AG20443 (cell line): ENCODE data around the gene GIT2.

Source experiments
- DNase-seq: peaks from one replicate; pipeline ENCODE4 v3.0.0; 2012; ENCODE audit warnings: low spot score, mixed read lengths

The GIT2 gene

DNA sequence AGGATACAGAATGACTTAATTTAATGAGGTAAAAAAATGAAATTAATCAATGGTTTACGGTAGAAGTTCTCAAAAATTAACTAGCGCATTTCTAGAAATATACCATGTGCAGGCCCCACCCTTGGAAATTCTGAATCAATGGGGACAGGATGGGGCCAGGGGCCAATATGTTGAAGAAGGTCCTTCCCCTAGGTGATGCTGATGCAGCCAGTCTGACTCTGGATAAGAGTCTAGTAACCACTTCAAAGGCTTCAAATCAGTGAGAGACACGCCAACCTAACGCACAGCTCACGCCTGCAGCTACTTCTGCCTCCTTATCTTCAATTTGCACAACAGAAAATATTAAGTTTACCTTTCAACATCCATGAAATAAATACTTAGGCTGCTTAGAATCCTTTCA, 14.9 kb downstream of the GIT2 start:
- no peak for DNase-seq

DNA sequence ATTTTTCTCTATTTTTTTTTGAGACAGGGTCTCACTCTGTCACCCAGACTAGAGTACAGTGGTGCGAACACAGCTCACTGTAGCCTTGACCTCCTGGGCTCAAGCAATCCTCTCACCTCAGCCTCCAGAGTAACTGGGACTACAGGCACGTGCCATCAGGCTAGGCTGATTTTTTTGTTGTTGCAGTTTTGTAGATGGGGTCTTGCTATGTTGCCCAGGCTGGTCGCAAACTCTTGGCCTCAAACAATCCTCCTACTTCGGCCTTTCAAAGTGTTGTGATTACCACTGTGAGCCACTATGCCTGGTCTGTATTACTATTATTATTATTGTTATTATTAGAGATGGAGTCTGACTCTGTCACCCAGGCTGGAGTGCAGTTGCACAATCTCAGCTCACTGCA, 23.3 kb downstream of the GIT2 start:
- no peak for DNase-seq

DNA sequence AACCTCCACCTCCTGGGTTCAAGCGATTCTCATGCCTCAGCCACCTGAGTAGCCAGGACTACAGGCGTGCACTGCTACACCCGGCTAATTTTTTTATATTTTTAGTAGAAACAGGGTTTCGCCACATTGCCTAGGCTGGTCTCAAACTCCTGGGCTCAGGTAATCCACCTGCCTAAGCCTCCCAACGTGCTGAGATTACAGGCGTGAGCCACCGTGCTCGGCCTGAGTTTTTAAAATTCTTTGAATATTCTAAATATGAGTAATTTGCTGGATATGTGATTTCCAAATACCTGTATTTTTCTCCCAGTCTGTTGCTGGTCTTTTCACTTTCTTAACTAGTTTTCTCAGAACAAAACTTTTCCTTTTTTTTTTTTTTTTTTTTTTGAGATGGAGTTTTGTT, 27.4 kb downstream of the GIT2 start:
- no peak for DNase-seq

DNA sequence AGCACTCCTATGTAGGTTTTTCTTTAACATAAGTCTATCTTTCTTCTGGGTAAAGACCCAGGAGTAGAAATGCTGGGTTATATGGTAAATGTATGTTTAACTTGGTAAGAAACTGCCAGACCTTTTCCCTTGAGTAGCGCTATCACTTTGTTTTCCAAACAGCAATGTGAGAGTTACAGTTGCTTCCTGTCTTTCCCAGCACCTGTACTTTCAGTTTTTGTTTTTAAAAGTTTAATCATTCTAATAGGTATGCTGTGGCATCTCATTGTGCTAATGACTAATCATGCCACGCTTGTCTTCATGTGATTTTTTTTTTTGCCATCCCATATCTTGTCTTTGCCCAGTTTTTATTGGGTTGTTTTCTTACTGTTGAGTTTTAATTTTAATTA, 28.1 kb downstream of the GIT2 start:
- DNase-seq, result no peak

DNA sequence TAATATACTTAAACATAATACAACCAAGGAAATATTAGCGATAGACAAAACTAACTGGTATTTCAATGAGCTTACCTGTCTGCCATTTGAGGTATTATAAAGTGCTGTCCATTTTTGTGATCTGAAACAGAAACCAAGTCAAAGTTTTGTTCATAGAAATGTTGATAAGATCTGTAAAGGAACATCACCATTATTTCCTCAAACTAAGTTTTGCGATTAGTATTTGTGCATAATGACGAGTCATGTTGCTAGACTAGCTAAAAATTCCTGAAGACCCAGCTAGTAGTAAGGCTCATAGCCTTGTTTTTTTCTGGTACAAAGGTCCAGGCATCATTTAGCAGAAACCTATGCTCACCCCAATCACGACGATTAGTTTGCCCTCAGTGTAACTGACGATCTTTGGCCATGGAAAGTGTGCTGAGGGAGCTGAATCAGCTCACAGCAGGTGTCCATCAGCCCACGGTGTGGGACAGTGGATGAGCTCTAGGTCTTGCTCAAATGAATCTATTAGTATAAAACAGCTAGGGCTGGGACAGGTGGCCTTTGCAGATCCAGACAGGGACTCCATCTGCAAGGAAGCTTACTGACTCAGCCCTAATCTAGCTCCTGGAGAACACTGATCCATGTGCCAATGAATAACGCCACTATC, 28.7 kb downstream of the GIT2 start:
- DNase-seq, result no peak

DNA sequence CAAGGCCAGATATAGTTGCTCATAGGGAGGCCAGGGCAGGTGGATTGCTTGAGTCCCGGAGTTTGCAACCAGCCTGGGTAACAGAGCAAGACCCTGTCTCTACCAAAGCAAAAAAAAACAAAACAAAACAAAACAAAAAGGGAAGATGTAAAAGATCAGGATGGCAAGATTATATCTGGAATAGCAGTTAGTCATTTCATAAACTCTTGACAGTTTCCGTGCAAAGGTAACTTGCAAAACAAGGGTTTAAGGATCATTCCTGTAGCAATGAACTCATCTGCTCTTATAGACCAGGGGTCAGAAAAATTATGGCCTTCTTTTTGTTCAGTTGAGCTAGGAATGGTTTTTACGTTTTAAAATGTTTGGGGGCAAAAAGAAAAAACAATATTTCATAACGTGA, 29.6 kb downstream of the GIT2 start:
- DNase-seq, result no peak

DNA sequence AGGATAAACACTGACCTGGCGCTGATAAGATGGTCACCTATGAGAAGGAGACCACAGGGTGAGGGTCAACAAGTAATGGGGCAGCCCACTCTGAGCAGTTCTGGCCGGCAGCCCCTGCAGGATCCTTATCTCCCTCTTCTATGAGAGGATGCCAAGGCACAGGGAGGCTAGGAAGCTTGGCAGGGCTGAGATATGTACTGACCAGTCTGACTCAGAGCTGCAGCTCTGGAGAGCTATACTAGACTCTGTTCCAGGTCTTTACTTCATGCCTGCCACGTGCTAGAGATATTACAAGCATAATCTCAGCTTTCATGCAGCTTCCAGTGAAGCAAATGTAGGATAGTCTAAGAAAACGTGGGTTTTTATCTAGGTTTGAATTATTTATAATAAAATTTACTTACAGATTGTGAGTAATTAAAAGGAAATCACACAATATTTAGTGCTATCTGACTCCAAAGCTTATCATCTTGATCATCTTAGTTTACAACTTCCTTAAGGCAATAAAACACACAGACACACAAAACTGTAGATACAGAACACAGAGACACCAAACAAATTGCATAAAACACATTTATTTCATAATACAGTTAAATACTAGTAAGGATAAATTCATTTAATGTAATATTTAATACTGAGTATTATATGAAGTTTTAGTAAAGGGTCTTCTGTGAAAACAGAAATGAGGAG, 32.3 kb downstream of the GIT2 start:
- DNase-seq, result peak; percentile 66

DNA sequence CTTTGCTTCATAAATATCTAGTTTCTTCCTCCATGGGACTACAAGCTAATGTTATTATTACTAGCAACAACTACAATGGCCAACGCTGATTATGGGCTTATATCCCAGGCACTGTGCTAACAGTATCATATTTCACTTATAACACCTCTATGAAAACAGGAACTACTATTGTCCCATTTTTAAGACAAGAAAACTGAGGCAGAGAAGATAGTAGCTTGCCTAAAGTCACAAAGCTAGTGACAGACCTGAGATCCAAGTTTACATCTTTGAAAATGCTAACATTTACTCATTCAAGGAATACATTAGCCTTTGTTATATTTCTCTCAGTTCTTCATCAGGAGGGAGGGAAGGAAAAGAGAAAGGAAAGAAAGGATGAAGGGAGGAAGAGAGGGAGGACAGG, 32.8 kb downstream of the GIT2 start:
- no peak for DNase-seq

DNA sequence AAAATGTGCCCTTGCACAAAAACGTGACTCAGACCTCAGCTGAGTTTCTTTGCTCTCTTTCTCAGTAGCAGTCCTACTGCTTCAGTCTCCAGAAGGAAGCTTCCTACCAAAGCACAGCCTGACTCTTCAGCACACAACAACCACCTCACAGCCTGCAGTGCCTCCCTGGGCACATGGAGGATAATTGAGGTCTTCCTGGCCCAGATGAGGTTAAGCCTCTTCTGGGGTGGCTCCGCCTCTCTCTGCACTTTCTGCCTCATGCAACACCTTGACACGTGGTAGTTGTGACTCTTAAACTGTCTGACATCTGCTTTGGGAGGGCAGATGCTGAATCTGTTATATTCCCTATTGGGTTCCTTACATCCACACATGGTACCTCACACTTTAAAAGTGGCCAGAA, 33.8 kb downstream of the GIT2 start:
- no peak for DNase-seq

DNA sequence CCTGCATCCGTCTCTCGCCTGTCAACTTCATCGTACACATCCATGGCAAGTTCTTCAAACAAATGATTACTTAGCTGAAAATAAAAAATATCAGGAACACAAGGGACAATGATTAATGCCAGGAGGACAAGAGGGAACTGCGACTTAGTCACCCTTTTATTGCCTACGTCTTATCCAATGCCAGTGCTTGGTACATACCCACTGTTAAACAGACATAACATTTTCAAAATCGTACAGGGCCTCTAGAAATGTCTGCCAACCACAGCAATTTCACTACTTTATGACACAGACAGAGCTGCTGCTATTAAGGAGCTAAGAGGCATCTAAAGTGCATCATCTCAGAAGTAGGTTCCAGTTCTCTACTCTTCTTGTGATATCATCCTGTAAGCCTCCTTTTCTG, 34.6 kb downstream of the GIT2 start:
- no peak for DNase-seq

DNA sequence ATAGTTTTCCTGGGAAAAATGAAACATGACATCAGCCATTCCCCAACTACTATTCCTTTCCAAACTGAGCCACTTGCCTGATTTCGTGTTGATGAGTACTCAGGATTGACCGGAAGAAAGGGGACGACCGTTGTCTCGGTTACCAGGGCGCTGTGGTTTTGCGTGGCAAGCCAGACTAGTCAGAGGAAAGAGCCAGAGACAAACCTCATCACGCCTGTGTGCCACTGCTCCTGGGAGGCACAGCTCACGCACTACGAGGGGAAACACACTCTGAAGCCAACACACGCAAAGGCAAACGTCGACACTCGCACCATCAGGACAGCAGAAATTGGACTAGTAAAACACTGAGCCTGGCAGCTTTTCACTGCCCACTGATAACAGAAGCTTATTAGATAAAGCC, 35.0 kb downstream of the GIT2 start:
- DNase-seq, result no peak

DNA sequence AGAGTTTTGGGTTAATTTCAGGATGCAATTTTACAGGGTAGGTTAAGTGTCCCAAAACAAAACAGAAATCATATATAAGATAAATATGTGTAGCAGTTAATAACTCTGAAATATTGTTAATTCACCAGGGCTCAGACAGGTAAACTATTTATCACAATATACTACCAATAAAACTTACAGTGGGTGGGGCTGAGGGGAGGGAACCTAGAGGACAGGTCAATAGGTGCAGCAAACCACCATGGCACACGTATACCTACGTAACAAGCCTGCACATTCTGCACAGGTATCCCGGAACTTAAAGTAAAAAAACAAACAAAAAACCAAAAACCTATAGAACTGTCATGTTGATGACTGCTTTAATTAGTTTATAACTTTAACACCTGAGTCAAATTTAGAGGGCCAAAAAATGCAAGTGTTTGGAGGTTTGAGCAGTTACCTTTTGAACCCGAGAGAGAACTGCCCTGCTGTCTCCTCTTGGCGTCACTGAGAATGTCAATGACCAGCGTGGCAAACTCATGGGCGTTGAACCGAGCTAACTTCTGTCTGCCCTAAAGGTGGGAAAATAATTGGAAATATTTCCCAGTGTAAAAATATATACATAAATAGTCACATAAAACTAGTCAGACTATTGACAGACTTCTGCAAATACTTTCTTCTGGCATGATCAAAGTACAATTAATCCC, 36.6 kb downstream of the GIT2 start:
- no peak for DNase-seq

DNA sequence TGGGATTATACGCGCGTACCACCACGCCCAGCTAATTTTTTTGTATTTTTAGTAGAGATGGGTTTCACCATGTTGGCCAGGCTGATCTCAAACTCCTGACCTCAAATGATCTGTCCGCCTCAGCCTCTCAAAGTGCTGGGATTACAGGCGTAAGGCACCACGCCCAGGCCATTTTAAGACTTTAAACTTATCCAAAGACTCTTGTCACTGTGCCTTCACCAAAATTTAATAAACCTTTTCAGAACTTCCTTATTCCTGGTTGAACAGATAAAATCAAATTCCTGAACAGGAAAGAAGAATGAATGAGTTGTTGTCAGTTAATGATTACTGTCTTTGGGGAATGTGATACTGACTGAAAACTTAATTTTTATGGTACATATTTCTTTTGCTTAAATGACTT, 37.8 kb downstream of the GIT2 start:
- no peak for DNase-seq

DNA sequence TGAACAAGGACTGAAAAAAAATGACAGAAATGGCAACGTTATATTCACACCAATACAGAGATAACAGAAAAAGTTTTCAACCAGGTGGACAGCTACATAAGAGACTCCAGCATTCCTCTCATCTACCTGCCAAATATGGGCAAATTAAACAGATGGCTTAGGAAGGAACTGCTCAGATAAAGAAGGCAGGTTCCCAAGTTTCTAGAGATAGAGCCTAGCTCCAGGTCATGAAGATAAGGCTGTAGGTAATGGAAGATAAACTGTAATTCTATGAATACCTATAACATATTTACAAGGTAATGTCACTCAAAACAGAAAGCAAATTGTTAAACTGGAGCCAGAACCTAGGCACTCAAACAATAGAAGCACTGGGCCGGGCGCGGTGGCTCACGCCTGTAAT, 42.5 kb downstream of the GIT2 start:
- no peak for DNase-seq

DNA sequence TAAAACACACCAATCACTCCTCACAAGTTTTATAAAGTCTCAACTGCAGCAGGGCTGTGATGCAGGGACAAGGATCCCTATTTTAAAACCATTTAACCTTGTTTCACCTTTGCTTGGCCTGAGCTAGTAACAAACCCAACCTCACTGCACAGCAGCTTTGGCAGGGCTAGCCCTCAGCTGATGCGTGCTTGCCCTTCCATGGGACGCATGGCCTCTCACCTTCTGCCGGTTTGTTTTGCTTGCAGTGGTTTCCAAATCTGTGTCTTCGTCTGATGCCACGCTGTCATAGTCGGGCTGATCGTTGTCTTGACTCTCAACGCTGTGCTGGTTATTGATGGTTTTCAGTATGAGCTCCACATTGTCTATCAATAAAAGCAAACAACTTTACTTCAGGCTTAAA, 43.3 kb downstream of the GIT2 start:
- DNase-seq, result no peak

DNA sequence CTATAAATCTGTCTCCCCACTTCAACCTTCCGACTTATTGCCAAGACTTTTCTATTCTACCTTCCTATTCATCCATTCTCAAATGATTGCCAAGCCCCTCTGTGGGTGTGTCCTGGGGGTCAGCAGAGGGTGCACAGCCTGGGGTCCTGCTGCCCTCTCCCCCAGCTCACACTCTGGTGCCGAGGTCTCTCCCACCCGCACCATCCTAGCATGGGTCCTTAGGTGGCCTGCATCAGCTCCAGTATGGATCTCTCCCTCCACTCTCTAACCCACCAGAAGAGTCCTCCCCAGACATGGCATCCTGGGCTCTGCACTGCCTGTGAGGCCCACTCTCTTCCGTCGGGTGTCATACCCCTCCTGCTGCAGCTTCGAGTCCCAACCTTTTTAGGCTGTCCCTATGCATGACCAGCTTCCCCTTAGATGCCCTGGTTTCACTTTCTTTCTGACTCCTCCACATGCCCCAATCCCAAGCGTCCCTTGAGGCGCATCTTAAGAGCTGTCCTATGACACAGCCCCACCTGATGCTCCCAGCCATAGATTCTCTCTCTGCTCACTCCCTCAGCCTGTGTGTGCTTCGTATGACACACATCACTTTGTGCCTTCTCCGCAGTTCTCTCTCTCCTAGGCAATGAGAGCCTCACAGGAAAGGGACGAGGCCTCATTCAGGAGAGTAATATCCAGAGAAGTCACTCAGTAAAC, 43.9 kb downstream of the GIT2 start:
- DNase-seq, result no peak

DNA sequence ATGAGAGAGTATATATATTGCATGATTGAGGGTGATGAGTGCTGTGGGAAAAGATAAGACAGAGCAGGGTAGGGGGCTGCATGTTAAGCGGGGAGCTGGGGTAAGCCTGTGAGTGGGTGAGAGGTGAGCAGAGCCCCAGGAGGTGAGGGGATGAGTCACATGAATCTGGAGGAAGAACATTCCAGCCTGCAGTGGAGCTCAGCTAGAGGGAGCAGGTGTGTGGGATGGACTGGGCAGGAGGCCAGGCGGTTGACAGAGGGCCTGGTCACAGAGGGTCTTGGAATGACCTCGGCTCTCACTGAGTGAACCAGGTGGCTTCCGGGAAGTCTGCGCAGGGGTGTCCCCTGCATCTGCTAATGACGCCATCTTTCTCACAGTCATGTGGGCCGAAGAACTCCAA, 44.4 kb downstream of the GIT2 start:
- peak; percentile 38 for DNase-seq

DNA sequence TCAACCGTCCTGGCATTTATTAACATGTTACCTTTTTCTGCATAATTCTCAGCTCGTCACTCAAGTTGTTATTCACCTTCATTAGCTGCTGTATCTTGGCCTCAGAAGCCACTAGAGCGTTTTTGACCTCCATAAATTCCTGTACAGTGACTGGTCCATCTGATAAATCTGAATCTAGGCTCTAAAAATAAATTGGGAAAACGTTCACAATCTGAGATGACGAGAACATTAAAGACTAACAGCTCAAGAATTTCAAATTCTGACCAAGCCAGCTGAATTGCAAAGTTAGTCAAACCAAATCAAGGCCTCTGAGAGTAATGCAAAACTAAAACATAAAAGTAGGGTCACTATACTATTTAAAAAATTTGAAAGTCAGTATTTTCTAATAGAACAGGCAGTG, 45.0 kb downstream of the GIT2 start:
- peak; percentile 76 for DNase-seq

DNA sequence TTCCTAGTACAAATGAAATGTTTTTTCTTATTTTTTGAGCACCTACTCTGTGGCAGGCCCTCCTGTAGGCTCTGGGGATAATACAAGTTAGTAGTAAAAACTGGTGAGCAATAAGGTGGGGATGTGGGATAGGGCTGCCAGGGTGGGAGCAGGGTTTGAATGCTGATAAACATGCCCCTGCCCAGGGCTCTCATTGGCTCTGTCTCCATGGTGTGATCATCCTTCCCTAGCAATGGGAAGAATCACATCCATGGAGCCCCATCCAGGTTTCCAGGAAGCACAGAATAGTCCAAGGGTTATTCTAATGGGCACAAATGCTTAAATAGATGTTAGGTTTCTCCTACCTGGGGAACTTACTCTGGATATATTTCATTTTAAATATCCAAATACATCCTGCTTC, 45.5 kb downstream of the GIT2 start:
- DNase-seq, result no peak

DNA sequence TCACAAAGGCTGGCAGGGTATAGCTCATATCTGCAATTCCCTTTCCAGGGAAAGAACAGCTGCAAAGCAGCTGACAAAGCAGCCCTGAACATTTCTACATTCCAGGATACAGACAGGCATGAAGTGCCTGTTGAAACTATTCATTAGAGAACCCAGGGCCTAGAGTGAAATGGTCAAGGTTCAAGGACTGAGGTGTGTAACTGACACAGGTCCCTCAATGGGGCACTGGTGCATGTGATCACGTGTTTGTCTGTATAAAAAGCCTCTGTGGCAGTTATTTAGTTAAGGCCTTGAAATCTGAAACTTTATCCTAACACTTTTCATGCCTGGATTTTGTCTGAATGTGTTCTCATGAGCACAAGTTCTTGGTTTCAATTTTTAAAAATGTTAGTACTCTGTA, 47.1 kb downstream of the GIT2 start:
- DNase-seq, result peak; percentile 66

DNA sequence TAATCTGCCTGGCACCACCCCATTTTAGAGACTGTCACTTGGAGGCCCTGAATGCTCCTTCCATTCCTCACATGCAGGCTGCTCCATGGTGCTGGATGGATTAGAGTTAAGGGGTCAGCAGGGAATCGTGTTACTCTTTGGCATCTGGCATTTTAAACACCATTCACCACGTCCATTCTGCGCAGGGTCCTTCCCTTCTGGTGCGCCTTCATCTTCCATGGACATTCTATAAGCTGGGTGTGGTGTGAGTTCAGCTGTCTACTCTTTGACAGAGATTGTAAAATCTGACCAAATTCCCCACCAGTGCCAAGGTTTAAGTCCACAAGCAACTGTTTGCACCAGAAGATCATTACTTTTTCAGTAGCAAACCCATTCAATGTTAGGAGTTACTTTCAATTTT, 47.8 kb downstream of the GIT2 start:
- DNase-seq, result no peak

DNA sequence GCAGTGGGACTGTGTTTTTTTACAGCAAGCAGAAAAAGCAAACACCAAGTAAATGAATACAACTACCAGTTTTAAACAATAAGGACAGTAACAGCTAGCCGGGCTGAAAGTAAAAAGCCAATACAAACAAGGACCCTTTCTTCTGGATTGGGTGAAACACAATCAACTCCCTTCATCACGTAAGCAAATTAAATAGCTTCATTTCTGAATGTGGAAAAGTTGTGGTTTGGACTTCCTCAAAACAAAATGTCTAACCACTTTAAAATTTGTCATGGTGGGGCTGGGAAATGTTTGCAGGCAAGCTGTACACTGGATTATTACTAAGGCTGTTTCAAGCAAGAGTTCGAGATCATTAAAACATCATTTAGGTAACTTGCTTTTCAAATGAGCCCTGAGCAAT, 48.6 kb downstream of the GIT2 start:
- peak; percentile 74 for DNase-seq

DNA sequence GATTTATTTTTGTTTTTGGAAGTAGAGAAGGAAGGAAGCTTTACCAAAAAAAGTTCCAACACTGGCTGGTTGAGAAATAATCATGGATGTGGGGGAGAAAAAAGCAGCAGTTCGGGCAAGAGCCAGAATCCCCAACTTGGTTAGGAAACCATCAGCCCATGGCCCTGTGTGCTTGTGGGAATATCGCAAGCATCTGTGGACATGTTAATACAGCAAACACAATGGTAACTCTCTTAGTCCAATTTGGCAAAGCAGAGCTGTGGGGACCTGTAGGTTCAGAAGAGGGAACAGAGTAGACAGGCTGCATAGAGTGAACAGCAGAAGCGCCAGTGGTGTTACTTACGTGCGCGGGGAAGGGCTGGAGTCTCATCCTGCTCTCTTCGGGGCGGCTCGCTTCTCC, 49.3 kb downstream of the GIT2 start:
- DNase-seq, result no peak
